Endothelial cell of umbilical vein (primary cell): Measurements from ENCODE around the gene THSD7B.

Experiments used
- EZH2 ChIP-seq: IDR thresholded peaks from 2 replicates; pipeline ENCODE4 v1.6.1; 2012; ENCODE audit warnings: borderline replicate concordance, low read depth, mild to moderate bottlenecking, moderate library complexity, low read length, inconsistent platforms; ENCODE audit not compliant: severe bottlenecking
- GATA2 ChIP-seq: IDR thresholded peaks from 2 replicates; pipeline ENCODE4 v1.7.0; 2011; ENCODE audit warnings: low read depth, mild to moderate bottlenecking, moderate library complexity, mixed read lengths, low read length; ENCODE audit not compliant: insufficient read length, insufficient read depth
- JUN ChIP-seq: IDR thresholded peaks from 2 replicates; pipeline ENCODE4 v1.6.1; 2011; ENCODE audit warnings: borderline replicate concordance, low read depth; ENCODE audit not compliant: insufficient read length, insufficient read depth
- MYC ChIP-seq: IDR thresholded peaks from one replicate; pipeline ENCODE4 v1.6.1; 2011; ENCODE audit warnings: mild to moderate bottlenecking, low read depth, low read length
- POLR2A ChIP-seq: IDR thresholded peaks from 2 replicates; pipeline ENCODE4 v1.6.1; 2012; ENCODE audit warnings: low read depth, mild to moderate bottlenecking, control low read depth, low read length
- POLR2AphosphoS5 ChIP-seq: IDR thresholded peaks from 2 replicates; pipeline ENCODE4 v1.6.1; 2012; ENCODE audit warnings: low read depth, mild to moderate bottlenecking, control low read depth, low read length, moderate library complexity; ENCODE audit not compliant: insufficient read depth
- TF ChIP-seq, protein P1 (sequence below), 2 donors: IDR thresholded peaks; 1 replicate in 1 of 2; 2 replicates in 1 of 2; pipeline ENCODE4 v1.5.1; 2011; ENCODE audit warnings: low read length in 2 of 2, mild to moderate bottlenecking in 2 of 2, moderate library complexity in 2 of 2, control low read depth in 1 of 2, inconsistent platforms in 1 of 2, low read depth in 1 of 2; ENCODE audit not compliant: insufficient read depth in 1 of 2; ENCODE audit errors: extremely low read depth in 1 of 2
- TF ChIP-seq, protein P2 (sequence below): IDR thresholded peaks from 2 replicates; pipeline ENCODE4 v1.6.1; 2011; ENCODE audit not compliant: insufficient read depth, insufficient read length

DNA sequence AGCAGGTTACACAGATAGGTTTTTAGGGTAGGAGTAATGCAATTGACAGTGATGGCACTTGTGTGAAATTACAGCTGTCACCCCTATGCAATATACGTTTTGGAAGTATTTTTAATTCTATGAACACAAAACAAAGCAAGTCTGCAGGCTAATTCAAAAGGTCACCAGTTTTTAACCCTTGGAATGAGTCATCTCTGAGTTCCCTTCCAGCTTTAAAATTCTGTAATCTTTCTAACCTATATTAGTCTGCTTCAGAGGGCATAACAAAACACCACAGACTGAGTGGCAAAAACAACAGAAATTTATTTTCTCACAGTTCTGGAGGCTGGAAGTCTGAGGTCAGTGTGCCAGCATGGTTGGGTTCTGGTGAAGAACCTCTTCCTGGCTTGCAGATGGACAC is 602.0 kb downstream of the THSD7B start:
- TF ChIP-seq, protein P1, sequence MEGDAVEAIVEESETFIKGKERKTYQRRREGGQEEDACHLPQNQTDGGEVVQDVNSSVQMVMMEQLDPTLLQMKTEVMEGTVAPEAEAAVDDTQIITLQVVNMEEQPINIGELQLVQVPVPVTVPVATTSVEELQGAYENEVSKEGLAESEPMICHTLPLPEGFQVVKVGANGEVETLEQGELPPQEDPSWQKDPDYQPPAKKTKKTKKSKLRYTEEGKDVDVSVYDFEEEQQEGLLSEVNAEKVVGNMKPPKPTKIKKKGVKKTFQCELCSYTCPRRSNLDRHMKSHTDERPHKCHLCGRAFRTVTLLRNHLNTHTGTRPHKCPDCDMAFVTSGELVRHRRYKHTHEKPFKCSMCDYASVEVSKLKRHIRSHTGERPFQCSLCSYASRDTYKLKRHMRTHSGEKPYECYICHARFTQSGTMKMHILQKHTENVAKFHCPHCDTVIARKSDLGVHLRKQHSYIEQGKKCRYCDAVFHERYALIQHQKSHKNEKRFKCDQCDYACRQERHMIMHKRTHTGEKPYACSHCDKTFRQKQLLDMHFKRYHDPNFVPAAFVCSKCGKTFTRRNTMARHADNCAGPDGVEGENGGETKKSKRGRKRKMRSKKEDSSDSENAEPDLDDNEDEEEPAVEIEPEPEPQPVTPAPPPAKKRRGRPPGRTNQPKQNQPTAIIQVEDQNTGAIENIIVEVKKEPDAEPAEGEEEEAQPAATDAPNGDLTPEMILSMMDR (IDR thresholded peaks at IDR 0.05; ENCODE audit: extremely low read depth in 1 of 2, insufficient read depth in 1 of 2, low read depth in 1 of 2, low read length in 2 of 2), result no peak
- no peak for TF ChIP-seq POLR2AphosphoS5
- TF ChIP-seq POLR2A, result no peak
- TF ChIP-seq, protein P2, sequence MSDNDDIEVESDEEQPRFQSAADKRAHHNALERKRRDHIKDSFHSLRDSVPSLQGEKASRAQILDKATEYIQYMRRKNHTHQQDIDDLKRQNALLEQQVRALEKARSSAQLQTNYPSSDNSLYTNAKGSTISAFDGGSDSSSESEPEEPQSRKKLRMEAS, result no peak
- no peak for TF ChIP-seq EZH2
- no peak for TF ChIP-seq JUN
- no peak for TF ChIP-seq GATA2
- no peak for TF ChIP-seq MYC
